ENCODE data around the gene TLCD5. TPM values are rescaled to one million over a fixed set of nuclear protein-coding genes. Genes with fewer than 3 reads are reported as not detected.
A peak's percentile ranks its signal among the peaks of the same experiment; 100 is the strongest.

Gene TLCD5
- total RNA-seq, 2 experiments from 2014 or later, result 0.37 to 0.42 TPM

DNA sequence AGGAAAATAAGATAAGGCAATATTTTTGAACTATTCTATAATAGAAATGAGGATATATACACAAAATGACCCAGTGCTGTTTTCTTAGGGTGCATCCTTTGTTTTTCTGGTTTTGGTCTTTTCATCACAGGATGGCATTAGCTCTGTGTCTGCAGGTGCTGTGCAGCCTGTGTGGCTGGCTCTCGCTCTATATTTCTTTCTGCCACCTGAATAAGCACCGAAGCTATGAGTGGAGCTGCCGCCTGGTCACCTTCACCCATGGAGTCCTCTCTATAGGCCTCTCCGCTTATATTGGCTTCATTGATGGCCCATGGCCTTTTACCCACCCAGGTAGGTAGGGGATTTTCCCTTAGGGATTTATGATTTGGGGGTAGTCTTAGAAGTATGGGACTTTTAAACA lies 2.2 kb downstream of the TLCD5 start:
- peaks cover 3% of the 10 kb centered on the region for H3K36me3 Mint-ChIP-seq
- H3K27ac Mint-ChIP-seq, result no peak overlapping the region
- H3K9me3 Mint-ChIP-seq, result peaks cover 2% of the 10 kb centered on the region
- no peak overlapping the region for H3K4me3 Mint-ChIP-seq
- H3K4me1 Mint-ChIP-seq, result peaks cover 14% of the 10 kb centered on the region
- DNase-seq, result no peak
- peaks cover 76% of the 10 kb centered on the region for H3K27me3 Mint-ChIP-seq

DNA sequence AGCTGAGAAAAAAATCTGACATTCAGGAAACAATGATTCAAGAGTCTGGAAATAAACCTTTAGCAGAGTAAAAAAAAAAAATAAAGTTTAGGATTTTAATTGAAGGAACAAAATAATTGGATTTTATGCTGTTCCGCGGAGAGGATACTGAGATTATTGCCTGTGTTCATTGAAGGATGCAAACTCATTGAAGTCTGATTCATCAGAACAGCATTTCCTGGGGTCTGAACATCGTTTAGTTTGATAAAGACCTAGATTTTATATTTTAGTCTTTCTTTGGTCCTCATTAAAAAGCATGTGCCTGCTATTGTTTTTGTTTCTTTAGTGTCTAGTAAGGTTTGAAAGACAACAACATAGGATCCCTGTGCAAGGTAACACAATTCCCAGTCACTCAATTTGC lies 4.5 kb downstream of the TLCD5 start:
- Mint-ChIP-seq H3K4me1 (peaks cover 14% of the 10 kb centered on the region), H3K36me3 (peaks cover 3% of the 10 kb centered on the region), H3K4me3 (no peak overlapping the region), H3K9me3 (peaks cover 2% of the 10 kb centered on the region), H3K27ac (no peak overlapping the region), H3K27me3 (peaks cover 74% of the 10 kb centered on the region)
- no peak for DNase-seq

DNA sequence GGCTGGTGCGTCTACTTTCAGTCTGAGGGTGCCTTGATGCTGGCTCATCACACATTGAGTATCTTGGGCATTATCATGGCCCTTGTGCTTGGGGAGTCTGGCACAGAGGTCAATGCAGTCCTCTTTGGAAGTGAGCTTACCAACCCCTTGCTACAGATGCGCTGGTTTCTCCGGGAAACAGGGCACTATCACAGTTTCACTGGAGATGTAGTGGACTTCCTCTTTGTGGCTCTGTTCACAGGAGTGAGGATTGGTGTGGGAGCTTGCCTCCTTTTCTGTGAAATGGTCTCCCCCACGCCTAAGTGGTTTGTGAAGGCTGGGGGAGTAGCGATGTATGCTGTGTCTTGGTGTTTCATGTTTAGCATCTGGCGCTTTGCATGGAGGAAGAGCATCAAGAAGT lies 4.9 kb downstream of the TLCD5 start:
- H3K27me3 Mint-ChIP-seq, result peaks cover 69% of the 10 kb centered on the region
- H3K4me1 Mint-ChIP-seq, result peaks cover 14% of the 10 kb centered on the region
- H3K4me3 Mint-ChIP-seq, result no peak overlapping the region
- peaks cover 3% of the 10 kb centered on the region for H3K36me3 Mint-ChIP-seq
- peaks cover 2% of the 10 kb centered on the region for H3K9me3 Mint-ChIP-seq
- H3K27ac Mint-ChIP-seq, result no peak overlapping the region
- no peak for DNase-seq

DNA sequence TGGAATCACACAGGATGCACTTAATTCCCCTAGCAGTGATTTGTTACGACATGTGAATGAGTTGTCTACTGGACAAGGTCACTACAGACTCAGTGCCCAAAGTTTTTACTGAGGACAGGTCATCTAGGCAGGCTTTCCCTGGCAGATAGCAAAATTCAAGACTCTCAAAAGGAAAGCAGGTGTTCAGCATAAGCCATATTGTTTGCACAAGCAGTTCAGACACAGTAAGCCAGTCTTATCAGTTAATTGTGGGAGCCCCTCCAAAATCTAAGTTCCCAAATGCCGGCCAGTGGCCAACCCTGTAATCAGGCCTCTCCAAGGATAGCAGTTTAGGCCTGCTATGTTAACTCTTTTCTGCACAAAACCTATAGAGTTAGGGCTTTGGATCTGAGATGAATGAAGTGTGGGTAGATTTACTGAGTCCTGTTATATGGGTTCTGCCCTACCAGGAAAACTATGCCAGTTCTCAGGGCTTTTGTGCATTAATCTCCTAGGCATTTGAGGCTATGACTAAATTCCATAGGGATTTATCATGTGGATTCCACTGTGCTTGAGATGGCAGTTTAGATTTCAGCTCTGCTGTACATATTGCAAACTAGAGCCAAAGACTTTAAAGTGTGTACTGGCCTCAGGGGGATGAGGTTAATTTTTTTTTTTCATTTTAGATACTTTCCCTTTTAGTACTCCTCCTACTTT lies 6.3 kb downstream of the TLCD5 start:
- DNase-seq, result no peak
- Mint-ChIP-seq H3K4me3 (no peak overlapping the region), H3K36me3 (peaks cover 1% of the 10 kb centered on the region), H3K4me1 (peaks cover 11% of the 10 kb centered on the region), H3K27ac (no peak overlapping the region), H3K27me3 (peaks cover 58% of the 10 kb centered on the region), H3K9me3 (peaks cover 2% of the 10 kb centered on the region)

DNA sequence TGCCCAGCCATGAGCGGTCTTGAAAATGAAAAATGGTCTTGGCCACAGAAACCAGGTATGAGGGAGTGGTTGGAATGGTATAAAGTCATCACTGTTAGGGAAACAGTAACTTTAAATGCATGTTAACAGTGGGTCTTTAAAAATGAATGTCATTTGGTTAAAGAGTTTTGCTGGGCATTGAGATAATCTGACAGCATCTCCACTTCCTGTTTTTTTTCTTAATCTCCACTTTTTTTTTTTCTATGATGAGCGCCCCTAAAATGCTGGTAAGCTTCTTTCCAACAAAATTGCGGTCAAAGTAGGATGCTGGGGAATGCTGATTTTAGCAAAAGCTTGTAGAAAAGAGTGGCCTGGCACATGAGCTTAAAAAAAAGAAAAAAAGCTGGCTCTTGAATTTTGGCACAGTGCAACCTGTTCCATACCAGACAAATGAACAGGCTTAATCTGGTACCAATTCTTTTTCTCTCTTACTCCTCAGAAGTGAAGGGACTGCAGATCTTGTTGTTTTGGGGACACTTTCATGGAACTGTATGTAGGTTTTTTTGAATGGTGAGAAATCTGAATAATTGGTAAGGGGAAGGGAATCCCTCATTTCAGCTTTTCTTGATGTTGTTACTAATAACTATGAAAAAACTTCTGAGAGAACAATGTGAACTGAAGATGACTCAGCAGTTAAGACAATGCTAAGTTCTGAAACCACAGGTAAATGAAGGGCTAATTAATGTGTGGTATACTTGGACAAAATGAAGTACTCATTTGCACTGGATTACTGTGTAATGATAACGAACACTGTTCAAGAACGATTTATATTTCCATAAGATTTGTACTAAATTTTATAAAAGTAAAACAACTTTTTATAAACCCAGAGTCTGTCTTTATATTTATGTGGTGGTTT lies 8.0 kb downstream of the TLCD5 start:
- H3K27me3 Mint-ChIP-seq, result peaks cover 55% of the 10 kb centered on the region
- H3K4me3 Mint-ChIP-seq, result no peak overlapping the region
- no peak overlapping the region for H3K27ac Mint-ChIP-seq
- H3K36me3 Mint-ChIP-seq, result peaks cover 5% of the 10 kb centered on the region
- H3K4me1 Mint-ChIP-seq, result peaks cover 16% of the 10 kb centered on the region
- H3K9me3 Mint-ChIP-seq, result peaks cover 2% of the 10 kb centered on the region
- no peak for DNase-seq

DNA sequence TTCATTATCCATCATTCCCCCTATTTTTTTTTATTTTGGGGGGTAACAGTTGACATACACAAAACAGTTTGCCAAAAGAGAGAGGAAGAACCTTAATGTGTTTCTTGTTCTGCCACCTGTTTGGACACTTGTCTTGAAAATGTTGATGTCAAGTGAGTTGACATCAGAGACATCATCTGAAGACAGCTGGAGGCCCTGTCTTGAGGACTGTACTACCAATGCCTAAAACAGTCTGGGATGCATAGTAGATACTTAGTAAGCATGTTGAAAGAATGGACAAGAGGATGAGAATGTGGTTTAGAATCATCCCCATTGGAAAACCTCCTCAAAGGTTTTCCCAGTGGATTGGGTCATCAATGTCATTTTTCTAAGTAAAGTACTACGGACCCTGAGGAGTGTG lies 8.7 kb downstream of the TLCD5 start:
- no peak overlapping the region for H3K27ac Mint-ChIP-seq
- no peak for DNase-seq
- no peaks in the 10 kb centered on the region for H3K9me3 Mint-ChIP-seq
- H3K27me3 Mint-ChIP-seq, result peaks cover 54% of the 10 kb centered on the region
- H3K36me3 Mint-ChIP-seq, result peaks cover 3% of the 10 kb centered on the region
- peaks cover 20% of the 10 kb centered on the region for H3K4me1 Mint-ChIP-seq
- H3K4me3 Mint-ChIP-seq, result no peak overlapping the region

DNA sequence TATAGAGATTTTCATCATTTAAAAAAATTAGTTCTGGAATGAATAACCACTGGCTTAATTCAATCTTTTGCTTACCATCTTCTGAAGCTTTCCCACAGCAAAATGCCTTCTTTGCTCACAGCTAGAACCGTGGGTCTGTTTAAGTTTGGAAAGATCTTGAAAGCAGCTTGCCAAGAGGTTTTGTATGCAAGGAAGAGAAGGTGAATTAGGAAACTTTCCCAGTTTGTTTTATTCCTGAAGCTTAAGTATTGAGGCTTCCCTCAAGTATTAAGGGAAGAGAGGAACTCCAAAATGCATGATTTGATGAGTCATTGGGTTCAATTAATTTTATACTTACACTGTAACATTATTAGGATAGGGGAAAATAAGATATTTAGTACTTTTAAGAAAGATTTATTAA lies 9.2 kb downstream of the TLCD5 start:
- no peak overlapping the region for H3K27ac Mint-ChIP-seq
- H3K36me3 Mint-ChIP-seq, result peaks cover 3% of the 10 kb centered on the region
- no peak overlapping the region for H3K4me3 Mint-ChIP-seq

DNA sequence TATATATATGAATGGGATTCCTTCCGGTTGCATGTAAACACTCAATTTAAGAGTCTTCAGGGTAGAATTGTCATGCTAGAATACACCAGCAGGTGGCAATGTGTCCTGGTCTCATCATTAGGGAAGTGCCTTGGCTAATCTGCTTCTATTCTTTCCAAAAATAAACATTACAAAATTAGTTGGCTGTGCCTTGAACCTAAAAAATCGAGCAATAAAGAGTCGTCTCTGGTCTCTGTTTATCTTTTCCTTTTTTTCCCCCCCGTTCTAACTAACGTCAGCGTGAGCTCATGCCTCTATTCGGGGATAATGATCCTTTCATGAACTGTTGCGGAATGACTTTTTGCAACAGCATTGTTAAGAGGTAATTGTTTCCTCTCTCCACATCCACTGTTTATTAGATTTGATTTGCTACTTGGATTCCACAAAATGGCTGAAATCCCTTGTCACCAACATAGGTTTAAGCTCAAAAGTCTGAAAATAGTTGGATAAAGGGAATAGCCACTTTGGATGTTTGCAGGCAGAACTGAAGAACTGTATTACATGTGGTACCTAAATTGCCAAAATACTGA lies 9.9 kb downstream of the TLCD5 start:
- Mint-ChIP-seq H3K27me3 (peaks cover 57% of the 10 kb centered on the region), H3K27ac (no peak overlapping the region), H3K9me3 (no peaks in the 10 kb centered on the region), H3K36me3 (peaks cover 3% of the 10 kb centered on the region), H3K4me3 (peak overlapping the region; percentile 69), H3K4me1 (peaks cover 24% of the 10 kb centered on the region)
- peak; percentile 41 for DNase-seq

More for the DNA sequence above, 9.2 kb downstream of the TLCD5 start:
- Mint-ChIP-seq H3K27me3 (peaks cover 54% of the 10 kb centered on the region), H3K9me3 (no peaks in the 10 kb centered on the region), H3K4me1 (peaks cover 21% of the 10 kb centered on the region)
- no peak for DNase-seq

DNA sequence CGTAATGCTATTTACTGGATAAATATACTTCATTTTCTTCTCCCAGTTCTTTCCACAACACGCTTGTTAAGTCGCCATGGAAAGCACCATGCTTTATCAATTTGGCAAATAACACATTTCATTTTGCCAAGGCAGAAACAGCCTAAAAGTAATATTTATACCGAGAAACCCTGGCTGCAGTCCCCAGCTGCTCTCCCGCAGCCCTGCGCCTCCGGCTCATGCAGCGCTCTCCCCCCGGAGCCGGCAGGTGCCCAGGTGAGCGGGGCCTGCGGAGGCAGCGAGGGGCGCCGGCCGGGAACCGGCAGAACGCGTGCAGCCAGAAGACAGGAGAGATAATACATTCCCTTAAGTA lies 10.4 kb downstream of the TLCD5 start:
- H3K4me3 Mint-ChIP-seq, result peak overlapping the region; percentile 63
- no peaks in the 10 kb centered on the region for H3K9me3 Mint-ChIP-seq
- H3K4me1 Mint-ChIP-seq, result peaks cover 25% of the 10 kb centered on the region
- H3K36me3 Mint-ChIP-seq, result peaks cover 3% of the 10 kb centered on the region
- H3K27ac Mint-ChIP-seq, result no peak overlapping the region
- peak; percentile 43 for DNase-seq
- peaks cover 57% of the 10 kb centered on the region for H3K27me3 Mint-ChIP-seq

DNA sequence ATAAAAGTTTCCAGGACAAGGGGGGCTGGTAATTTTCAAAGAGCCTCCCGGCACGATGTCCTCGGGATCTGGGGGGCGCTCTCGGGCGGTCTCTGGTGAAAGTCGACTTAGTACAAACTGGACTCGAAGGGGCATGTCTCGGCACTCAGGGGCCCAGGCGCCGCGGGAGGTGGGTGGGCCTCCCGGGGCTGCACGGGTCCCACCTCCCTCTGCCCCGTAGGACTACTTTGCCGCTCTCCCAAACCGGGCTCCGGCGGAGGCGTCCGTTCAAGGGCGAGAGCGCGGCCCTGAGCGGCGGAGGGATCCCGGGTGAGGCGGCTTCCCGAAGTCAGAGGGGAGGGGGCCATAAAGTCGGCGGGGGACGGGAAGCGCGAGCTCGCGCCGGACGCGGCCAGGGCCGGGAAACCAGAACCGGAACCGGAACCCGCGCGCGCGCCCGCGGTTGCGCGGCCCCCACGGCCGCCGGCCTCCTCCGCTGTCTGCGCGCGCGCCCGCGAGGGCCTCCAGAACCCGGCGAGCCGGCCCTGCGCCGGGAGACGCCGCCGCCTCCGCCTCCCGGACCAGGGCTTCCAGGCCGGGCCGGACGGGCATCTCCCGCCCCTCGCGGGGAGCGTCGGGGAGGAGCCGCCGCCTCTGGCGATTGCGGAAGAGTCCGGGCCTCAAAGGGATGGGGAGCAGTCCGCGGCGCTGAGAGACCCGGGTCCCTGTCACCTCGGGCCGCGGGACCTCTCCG lies 11.0 kb downstream of the TLCD5 start, which contains the start of gene ARHGEF12:
Gene ARHGEF12, plus strand, starts transcription at position 506 of the 733 bp plus-strand sequence. CDS start 831 bp downstream, outside the sequence.
- Mint-ChIP-seq H3K9me3 (no peaks in the 10 kb centered on the region), H3K4me3 (peak within 1 kb of the TSS; percentile 92), H3K27ac (no peak within 1 kb of the TSS), H3K27me3 (peaks cover 62% of the 10 kb centered on the region), H3K36me3 (peaks cover 3% of the 10 kb centered on the region), H3K4me1 (peaks cover 26% of the 10 kb centered on the region)
- peak; percentile 84 for DNase-seq

DNA sequence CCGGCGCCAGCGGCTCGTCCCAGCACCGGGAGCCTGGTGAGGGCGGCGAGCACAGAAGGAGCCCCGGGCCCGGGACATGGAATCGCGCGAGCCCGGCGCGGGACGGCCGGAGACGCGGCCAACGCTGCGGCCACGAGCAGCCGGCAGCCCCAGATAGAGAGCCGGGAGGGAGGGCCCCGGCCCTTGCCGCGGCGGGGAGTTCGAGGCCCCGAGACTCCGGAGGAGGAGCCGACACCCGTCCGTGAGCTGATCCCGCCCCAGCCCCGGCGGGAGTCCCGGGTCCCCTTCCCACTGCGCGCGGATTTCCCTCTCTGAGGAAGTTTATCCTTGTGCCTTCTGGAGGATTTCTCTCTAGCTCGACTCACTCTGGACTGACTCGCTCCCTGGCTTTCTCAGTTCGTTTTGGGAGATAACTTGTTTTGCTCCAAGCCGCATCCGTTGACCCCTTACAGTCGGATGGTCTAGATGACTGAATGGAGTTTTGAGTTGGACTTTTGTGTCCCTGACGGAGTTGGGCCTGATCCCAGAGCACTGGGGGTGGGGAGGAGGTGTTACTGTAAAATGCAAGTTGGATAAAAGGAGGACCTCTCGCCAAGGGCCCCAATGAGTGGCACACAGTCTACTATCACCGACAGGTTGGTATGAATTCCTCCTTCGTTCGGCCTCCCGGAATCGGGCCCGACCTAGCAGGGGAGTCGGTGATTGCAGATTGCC lies 11.7 kb downstream of the TLCD5 start:
- Mint-ChIP-seq H3K36me3 (peaks cover 3% of the 10 kb centered on the region), H3K27me3 (peaks cover 66% of the 10 kb centered on the region), H3K4me1 (peaks cover 26% of the 10 kb centered on the region), H3K9me3 (no peaks in the 10 kb centered on the region), H3K27ac (no peak overlapping the region), H3K4me3 (peak overlapping the region; percentile 92)
- DNase-seq, result peak; percentile 47

DNA sequence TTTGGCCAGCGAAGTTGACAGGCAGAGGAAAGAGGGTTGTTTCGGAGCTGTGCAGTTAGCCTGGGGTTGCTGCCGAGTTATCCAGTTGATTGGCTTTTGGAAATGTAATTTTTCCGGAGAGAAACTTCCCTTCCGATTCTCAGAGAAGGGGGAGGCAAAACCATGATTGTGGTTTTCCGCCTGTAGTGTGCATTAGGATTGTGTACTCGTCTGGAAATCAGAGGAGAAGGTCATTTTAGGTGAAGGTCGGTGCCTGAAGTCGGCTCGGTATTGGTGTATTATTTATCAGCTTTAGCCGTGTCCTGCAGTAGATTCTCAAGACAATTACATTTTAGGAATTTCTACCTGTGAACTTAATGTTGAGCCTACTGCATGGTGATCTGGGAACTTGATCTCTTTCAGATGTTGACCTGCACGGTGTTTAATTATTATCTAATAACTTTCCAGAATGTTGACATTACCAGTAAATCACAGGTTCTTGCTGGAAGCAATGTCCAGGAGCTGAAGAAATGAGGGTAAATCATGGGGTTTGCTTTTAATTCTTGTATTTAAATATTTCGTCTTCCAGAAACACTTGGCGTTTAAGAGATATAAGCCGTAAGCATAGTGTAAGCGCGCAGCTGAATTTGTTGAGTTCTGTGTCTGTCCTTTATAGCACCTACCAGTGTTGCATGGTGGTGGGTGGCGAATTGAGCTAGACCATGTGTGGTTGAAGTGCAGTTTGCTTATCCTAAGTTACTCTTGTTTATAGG lies 12.4 kb downstream of the TLCD5 start:
- H3K36me3 Mint-ChIP-seq, result peaks cover 6% of the 10 kb centered on the region
- peaks cover 26% of the 10 kb centered on the region for H3K4me1 Mint-ChIP-seq

DNA sequence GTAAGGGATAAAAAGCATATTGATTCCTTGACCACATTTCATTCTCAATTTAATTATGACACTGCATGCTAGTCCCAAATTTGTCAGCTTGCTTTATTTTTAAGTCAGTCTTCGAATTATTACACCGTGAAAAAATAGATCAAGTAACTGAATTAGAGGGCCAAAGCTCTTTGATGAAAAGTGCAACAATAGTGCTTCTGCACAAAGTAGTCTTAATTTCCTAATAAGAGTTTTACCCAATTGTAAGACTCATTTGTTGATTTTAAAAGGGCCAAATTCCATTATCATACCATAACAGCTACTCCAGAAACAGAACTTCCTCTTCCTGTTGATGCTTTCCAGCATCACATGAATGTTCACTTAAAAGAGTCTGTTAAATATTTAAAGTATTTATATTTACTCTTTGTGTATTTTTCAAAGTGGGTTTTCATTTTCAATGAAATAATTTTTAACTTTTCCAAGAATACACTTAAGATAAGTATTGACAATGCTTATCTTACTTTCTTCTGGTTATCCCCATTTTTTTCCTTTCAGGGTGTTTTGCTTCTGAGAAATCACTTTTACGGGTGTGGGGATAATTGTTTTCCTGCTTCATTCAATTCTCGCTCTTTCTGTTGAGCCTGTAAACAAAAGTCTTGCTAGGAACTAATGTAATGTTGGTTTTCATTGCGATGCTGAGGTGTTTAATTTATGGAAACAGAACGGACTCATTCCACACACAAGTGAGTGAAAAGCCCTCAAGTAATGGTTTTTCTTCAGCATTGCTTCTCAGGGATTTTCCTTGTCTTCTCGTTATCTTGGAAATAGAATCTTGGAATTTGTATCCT lies 13.2 kb downstream of the TLCD5 start:
- Mint-ChIP-seq H3K27ac (no peak overlapping the region), H3K4me1 (peaks cover 26% of the 10 kb centered on the region), H3K27me3 (peaks cover 69% of the 10 kb centered on the region), H3K36me3 (peaks cover 7% of the 10 kb centered on the region), H3K4me3 (peak overlapping the region; percentile 92), H3K9me3 (peaks cover 6% of the 10 kb centered on the region)
- DNase-seq, result no peak

More for the DNA sequence above, 12.4 kb downstream of the TLCD5 start:
- Mint-ChIP-seq H3K27ac (no peak overlapping the region), H3K4me3 (peak overlapping the region; percentile 92), H3K9me3 (peaks cover 5% of the 10 kb centered on the region), H3K27me3 (peaks cover 70% of the 10 kb centered on the region)
- DNase-seq, result no peak

Measured in activated naive CD8-positive, alpha-beta T cell treated with anti-CD3 and anti-CD28 coated beads for 36 hours (primary cell).